ENCODE measurements around the gene SS18L1.

Gene SS18L1

GRCh38 chr20:62133864-62134263 is 9.7 kb upstream of the SS18L1 start:
- no peak for DNase-seq (ENCODE audit: low read depth in 2 of 2)
- TF ChIP-seq, protein P1, sequence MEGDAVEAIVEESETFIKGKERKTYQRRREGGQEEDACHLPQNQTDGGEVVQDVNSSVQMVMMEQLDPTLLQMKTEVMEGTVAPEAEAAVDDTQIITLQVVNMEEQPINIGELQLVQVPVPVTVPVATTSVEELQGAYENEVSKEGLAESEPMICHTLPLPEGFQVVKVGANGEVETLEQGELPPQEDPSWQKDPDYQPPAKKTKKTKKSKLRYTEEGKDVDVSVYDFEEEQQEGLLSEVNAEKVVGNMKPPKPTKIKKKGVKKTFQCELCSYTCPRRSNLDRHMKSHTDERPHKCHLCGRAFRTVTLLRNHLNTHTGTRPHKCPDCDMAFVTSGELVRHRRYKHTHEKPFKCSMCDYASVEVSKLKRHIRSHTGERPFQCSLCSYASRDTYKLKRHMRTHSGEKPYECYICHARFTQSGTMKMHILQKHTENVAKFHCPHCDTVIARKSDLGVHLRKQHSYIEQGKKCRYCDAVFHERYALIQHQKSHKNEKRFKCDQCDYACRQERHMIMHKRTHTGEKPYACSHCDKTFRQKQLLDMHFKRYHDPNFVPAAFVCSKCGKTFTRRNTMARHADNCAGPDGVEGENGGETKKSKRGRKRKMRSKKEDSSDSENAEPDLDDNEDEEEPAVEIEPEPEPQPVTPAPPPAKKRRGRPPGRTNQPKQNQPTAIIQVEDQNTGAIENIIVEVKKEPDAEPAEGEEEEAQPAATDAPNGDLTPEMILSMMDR (IDR thresholded peaks at IDR 0.05; ENCODE audit: low read depth, low read length) = peak; percentile 9
- no peak overlapping the region for H3K4me3 ChIP-seq (replicated peaks in 1 of 2; ENCODE audit: low read depth in 2 of 2, low read length in 2 of 2)

GRCh38 chr20:62134735-62135231 is 8.8 kb upstream of the SS18L1 start:
- TF ChIP-seq, protein P1 (IDR thresholded peaks at IDR 0.05; ENCODE audit: low read depth, low read length) = no peak
- no peak overlapping the region for H3K4me3 ChIP-seq (replicated peaks in 1 of 2; ENCODE audit: low read depth in 2 of 2, low read length in 2 of 2)
- DNase-seq (ENCODE audit: low read depth in 2 of 2) = peak; percentile 79 to 87

DNA sequence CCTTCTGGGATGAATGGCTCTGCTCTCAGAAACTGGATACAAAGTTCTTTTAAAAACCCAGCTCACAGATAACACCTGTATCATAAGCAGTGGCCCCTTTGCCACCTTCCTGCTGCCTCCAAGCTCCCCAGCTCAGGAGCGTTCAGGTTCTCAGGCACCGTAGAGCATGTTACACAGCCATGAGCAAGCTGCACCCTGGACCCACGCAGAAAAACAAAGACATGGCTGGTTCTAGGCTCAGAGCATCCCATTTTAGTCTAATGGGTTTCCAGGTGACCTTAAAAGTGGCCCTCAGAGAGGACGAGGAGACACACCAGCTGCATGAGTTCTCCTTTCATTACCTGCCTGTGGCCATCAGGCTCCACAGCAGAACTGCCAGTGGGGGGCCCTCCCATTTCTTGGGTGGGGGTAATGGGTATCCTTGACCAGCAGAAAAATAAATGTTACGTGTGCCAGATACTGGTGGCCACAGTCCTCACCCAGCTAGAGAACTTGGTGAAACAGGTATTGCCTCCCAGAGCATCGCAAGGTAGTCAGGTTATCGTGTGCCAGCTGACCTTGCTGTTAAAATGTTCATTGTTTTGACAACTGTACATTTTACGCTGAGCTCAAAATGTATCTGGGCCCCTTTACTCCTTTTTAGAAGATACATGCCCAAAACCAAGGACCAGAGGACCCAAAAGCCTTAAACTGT is 7.8 kb upstream of the SS18L1 start:
- H3K4me3 ChIP-seq (replicated peaks in 1 of 2; ENCODE audit: low read depth in 2 of 2, low read length in 2 of 2) = no peak overlapping the region
- TF ChIP-seq, protein P1 (IDR thresholded peaks at IDR 0.05; ENCODE audit: low read depth, low read length) = no peak
- DNase-seq (ENCODE audit: low read depth in 2 of 2) = no peak

- no peak overlapping the region for H3K4me3 ChIP-seq (replicated peaks in 1 of 2; ENCODE audit: low read depth in 2 of 2, low read length in 2 of 2)
- DNase-seq (ENCODE audit: low read depth in 2 of 2) = peak; percentile 74 to 81
- TF ChIP-seq, protein P1 (IDR thresholded peaks at IDR 0.05; ENCODE audit: low read depth, low read length) = peak; percentile 87
These were observed 7.1 kb upstream of the SS18L1 start for GRCh38 chr20:62136283-62137091.

DNA sequence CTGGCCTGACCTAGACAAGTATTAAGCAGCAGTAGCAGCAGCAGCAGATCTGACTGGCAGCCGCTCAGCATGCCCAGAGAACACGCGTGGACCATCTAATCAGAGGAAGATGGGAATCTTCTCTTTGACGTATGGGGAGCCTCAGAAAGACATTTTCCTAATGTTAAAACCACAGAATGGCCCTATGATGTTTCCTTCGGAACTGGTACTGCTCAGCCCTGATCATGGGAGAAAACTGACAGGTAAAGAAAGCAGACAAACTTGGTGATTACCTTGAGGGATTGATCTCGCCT is 6.5 kb upstream of the SS18L1 start:
- DNase-seq (ENCODE audit: low read depth in 2 of 2) = no peak
- TF ChIP-seq, protein P1 (IDR thresholded peaks at IDR 0.05; ENCODE audit: low read depth, low read length) = no peak
- H3K4me3 ChIP-seq (replicated peaks in 1 of 2; ENCODE audit: low read depth in 2 of 2, low read length in 2 of 2) = no peak overlapping the region

DNA sequence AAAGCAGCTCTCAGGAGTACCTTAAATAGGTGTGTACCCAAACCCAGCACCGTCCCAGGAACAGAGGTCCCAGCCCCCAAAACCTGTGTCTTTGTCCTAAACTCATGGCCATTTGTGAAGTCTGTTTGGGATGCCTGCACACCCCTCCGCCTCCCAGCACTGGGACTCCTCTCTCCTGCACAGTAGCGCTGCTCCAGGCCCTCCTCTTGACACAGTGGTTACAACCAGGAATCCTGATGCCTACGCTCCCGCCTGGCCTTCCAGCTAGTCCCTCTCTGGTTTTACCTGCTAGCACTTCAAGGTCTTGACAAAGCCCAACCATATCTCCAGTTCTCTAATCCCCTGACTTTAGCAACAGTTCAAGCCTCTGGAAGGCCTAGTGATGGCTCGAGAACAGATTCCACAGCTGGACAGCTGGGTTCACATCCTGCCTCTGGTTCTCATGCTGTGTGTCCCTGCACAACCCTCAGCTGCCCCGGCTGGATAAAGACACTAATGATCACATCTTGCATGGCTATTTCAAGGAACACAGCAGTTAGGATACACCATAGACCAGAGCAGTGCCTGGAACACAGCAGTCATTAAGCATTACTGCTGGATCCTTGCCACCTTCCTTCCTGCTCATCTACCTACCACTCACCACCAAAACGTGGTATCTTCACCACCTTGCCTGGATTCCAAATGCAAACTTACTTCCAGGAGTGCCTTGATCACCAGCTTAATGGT is 5.9 kb upstream of the SS18L1 start:
- no peak overlapping the region for H3K4me3 ChIP-seq (replicated peaks in 1 of 2; ENCODE audit: low read depth in 2 of 2, low read length in 2 of 2)
- no peak for DNase-seq (ENCODE audit: low read depth in 2 of 2)
- TF ChIP-seq, protein P1 (IDR thresholded peaks at IDR 0.05; ENCODE audit: low read depth, low read length) = no peak

All from cardiac fibroblast (primary cell).